Measurements from ENCODE around the gene DGUOK.

- TF ChIP-seq POLR2A (IDR thresholded peaks at IDR 0.05; ENCODE audit: low read length): no peak
- TF ChIP-seq GATA1 (IDR thresholded peaks at IDR 0.05; ENCODE audit: low read depth, low read length): no peak
These were observed 35.3 kb downstream of the DGUOK start for GRCh38 chr2:73961823-73962615.
